ENCODE results near the gene TMPRSS15.

The TMPRSS15 gene

DNA sequence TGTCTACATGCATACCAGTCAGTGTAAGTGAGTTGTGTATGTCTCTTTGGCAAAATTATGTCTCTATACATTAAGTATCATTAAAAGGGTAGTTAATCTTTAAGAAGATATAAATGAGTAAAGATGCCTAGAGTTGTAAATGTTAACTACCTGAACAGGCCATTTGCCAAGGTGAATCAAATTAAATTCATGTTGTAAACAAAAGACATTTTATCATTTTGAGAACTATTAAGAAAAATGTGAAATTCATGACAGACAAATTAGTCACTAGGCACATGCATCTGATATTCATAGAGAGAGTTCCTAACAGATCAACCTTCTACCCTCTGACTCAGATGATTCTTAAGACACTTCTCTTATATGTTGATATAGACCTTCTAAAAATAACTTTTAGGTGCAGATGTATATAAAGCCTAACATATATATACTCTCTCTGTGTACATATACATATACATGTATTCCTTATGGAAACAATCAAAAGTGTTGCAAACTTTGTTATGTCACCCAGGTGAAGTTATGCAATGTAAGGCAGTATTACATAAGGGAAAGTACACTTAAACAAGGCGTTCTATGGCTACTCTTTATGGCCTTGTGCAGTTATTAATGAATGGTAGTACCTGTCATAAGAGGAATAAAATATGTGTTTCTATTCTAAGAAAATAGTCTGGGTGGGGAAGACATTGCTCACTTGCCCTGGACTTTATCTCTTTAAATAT lies at the start of gene TMPRSS15:
TMPRSS15 (minus strand) TSS at position 51 of the 716 bp plus-strand sequence. CDS start 163 bp downstream, outside the sequence.
- TF ChIP-seq, protein P1, sequence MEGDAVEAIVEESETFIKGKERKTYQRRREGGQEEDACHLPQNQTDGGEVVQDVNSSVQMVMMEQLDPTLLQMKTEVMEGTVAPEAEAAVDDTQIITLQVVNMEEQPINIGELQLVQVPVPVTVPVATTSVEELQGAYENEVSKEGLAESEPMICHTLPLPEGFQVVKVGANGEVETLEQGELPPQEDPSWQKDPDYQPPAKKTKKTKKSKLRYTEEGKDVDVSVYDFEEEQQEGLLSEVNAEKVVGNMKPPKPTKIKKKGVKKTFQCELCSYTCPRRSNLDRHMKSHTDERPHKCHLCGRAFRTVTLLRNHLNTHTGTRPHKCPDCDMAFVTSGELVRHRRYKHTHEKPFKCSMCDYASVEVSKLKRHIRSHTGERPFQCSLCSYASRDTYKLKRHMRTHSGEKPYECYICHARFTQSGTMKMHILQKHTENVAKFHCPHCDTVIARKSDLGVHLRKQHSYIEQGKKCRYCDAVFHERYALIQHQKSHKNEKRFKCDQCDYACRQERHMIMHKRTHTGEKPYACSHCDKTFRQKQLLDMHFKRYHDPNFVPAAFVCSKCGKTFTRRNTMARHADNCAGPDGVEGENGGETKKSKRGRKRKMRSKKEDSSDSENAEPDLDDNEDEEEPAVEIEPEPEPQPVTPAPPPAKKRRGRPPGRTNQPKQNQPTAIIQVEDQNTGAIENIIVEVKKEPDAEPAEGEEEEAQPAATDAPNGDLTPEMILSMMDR (IDR thresholded peaks at IDR 0.05; ENCODE audit: borderline replicate concordance, control extremely low read depth, extremely low read depth, insufficient read depth, missing control alignments), result no peak
- no peak for DNase-seq (ENCODE audit: low spot score)
- in situ Hi-C loops (cut with MboI; ENCODE audit: low sequenced_read_pairs, unreplicated experiment), result no loop called here

DNA sequence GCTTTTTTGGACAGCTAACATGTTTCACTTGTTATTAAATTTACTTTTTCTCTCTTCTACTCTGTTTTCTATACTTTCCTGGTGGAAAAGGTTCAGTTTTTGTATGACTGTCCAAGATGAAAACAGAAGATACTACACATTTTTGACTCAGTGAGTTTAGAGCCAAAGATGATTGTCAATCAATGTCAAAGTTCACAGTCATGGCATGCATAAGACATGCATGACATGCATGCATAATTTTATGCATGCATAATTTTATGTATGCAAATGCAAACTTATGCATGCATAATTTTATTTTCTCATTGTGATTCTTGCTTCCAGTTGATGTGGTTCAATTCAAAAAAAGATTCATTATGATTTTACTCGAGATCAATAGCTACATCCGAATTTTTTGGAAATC lies 48.1 kb upstream of the TMPRSS15 start:
- TF ChIP-seq, protein P1 (IDR thresholded peaks at IDR 0.05; ENCODE audit: borderline replicate concordance, control extremely low read depth, extremely low read depth, insufficient read depth, missing control alignments), result no peak
- in situ Hi-C loops (cut with MboI; ENCODE audit: low sequenced_read_pairs, unreplicated experiment), result no loop called here
- DNase-seq (ENCODE audit: low spot score), result no peak

DNA sequence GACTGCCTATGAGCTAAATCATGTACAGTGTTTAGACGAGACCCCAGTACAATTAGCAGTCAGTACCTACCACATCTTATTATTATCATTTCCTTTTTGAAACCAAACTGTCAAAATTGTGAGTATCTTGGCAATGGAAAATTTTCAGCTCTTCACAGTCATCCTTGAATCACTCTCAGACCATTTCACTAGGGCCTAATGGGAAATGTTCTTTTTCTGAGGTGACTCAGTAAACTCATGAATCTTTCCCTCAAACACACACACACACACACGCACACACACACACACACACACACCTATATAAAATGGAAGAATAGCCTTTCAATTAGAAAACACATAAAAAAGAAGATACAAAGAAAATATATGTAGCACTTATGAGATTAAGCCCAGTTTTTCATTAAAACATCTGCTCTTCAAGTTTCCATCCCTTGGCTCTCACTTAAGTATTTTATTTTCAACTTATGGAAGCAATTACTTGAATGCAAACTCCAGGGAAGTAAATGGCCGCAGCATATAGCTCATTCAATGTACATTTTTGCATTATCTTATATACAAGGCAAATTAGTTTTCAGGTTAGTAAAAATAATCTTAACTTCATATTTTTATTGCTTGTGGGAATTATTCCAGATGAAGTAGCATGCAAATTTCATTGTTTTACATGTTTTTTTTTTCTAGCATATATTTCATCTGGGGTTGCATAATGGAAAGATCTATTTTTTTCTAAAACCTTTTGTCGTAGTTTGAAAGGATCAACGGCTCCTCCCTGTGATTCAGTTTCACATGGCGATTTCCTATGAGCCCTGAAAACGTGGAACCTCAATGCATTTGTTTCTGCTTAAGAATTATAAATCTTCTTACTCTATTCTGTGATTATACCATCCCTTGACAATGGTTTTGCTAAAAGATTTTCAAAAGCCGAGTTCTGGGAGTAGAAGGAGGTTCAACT lies 46.3 kb upstream of the TMPRSS15 start:
- no peak for DNase-seq (ENCODE audit: low spot score)
- in situ Hi-C loops (cut with MboI; ENCODE audit: low sequenced_read_pairs, unreplicated experiment), result no loop called here

DNA sequence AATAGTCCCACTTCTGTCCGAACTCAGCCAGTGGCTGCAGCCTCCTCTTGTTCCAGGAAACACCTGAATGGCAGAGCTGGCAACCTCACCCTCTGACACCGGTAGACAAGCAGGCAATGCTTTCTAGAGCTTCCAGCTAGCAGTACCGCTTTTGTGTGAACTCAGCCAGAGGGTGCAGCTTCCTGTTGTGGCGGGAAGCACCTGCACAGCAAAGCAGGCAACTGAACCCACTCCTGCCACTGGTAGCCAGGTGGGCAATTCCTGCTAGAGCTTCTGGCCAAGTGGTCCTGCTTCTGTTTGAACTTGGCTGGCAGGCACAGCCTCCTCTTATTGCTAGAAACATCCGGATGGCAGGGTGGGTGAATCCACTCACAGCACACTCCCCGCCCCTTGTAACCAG lies 40.1 kb upstream of the TMPRSS15 start:
- DNase-seq (ENCODE audit: low spot score), result no peak
- TF ChIP-seq, protein P1 (IDR thresholded peaks at IDR 0.05; ENCODE audit: borderline replicate concordance, control extremely low read depth, extremely low read depth, insufficient read depth, missing control alignments), result no peak
- in situ Hi-C loops (cut with MboI; ENCODE audit: low sequenced_read_pairs, unreplicated experiment), result no loop called here

More for the DNA sequence above, 46.3 kb upstream of the TMPRSS15 start:
- TF ChIP-seq, protein P1 (IDR thresholded peaks at IDR 0.05; ENCODE audit: borderline replicate concordance, control extremely low read depth, extremely low read depth, insufficient read depth, missing control alignments), result no peak

DNA sequence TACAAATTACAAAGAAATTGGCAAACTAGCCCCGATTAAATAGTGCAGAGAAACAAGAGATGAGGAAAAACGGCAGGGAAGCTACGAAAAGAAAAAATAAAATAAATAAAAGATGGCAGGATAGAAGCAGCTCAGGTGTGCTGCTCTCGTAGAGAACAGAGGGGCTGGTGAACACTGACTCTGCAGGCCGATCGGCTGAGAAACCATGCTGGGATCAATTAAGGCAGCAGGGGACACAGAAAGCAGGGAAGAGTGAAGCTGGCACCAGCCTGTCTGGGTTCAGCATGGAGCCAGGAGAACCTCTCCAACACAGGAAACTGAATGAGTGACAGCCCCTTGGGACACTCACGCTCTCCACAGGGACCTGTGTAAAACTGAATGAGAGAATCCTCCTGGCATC lies 39.5 kb upstream of the TMPRSS15 start:
- in situ Hi-C loops (cut with MboI; ENCODE audit: low sequenced_read_pairs, unreplicated experiment), result no loop called here
- TF ChIP-seq, protein P1 (IDR thresholded peaks at IDR 0.05; ENCODE audit: borderline replicate concordance, control extremely low read depth, extremely low read depth, insufficient read depth, missing control alignments), result no peak
- DNase-seq (ENCODE audit: low spot score), result no peak

DNA sequence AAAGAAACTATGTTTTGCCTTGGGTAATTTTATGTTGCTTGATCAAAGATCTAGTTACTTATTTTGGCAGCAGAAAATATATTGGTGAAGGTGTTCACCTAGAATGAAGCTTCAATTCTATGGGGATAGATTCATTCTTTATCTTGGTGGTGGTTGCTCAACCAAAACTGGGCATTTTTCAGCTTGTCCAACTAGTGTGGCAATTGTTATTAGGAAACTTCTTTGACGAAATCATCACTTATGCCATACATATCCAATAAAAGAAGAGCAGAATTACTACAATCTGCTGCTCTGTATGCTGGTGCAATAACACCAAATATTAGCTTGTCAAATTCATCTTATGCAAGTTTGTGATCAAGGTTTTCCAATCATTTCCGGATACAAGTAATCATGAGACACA lies 26.8 kb upstream of the TMPRSS15 start:
- in situ Hi-C loops (cut with MboI; ENCODE audit: low sequenced_read_pairs, unreplicated experiment), result no loop called here
- TF ChIP-seq, protein P1 (IDR thresholded peaks at IDR 0.05; ENCODE audit: borderline replicate concordance, control extremely low read depth, extremely low read depth, insufficient read depth, missing control alignments), result no peak
- no peak for DNase-seq (ENCODE audit: low spot score)
